Stomach smooth muscle (tissue), 2 donors: ENCODE measurements around the gene GATA5.
"Not testable (repeated sequence)": the region's sequence is repeated elsewhere in the genome, so short reads cannot be mapped to it uniquely, and the experiment has no call there.

Source experiments
- H3K27ac ChIP-seq: one replicate; pipeline ENCODE4 v1.7.0; 2013; ENCODE audit warnings: mild to moderate bottlenecking, low read length, inconsistent platforms
- H3K27me3 ChIP-seq, 2 donors: one replicate each; pipeline ENCODE4 v1.7.0; 2013; ENCODE audit warnings: low read length in 2 of 2; ENCODE audit not compliant: insufficient read depth in 2 of 2, control insufficient read depth in 1 of 2
- H3K36me3 ChIP-seq, 2 donors: one replicate each; pipeline ENCODE4 v1.7.0; 2013; ENCODE audit warnings: low read length in 2 of 2; ENCODE audit not compliant: control insufficient read depth in 2 of 2, insufficient read depth in 2 of 2
- H3K4me1 ChIP-seq: one replicate; pipeline ENCODE4 v1.7.0; 2013; ENCODE audit warnings: low read length; ENCODE audit not compliant: control insufficient read depth, insufficient read depth
- H3K4me3 ChIP-seq, 2 donors: one replicate each; pipeline ENCODE4 v1.7.0; 2013; ENCODE audit warnings: low read length in 2 of 2
- H3K9ac ChIP-seq, 2 donors: one replicate each; pipeline ENCODE4 v1.7.0; 2013; ENCODE audit warnings: low read length in 2 of 2, mild to moderate bottlenecking in 1 of 2
- H3K9me3 ChIP-seq, 2 donors: one replicate each; pipeline ENCODE4 v1.7.0; 2013; ENCODE audit warnings: low read length in 2 of 2; ENCODE audit not compliant: control insufficient read depth in 2 of 2
- donor health status: healthy.
- donor health status: Pancreatic carcinoma.

The GATA5 gene

GRCh38 chr20:62428396-62429295 lies 47.1 kb downstream of the GATA5 start:
- peaks cover 6% of the 10 kb centered on the region for H3K4me1 ChIP-seq

GRCh38 chr20:62428002-62428372 lies 47.8 kb downstream of the GATA5 start:
- no peak overlapping the region for H3K9ac ChIP-seq
- no peaks in the 10 kb centered on the region for H3K36me3 ChIP-seq
- no peaks in the 10 kb centered on the region for H3K9me3 ChIP-seq
- H3K4me3 ChIP-seq, result no peak overlapping the region
- H3K27ac ChIP-seq, result no peak overlapping the region
- H3K4me1 ChIP-seq, result no peaks in the 10 kb centered on the region
- no peaks in the 10 kb centered on the region for H3K27me3 ChIP-seq

More at GRCh38 chr20:62428396-62429295, 47.1 kb downstream of the GATA5 start:
- Histone ChIP-seq H3K4me3 (no peak overlapping the region), H3K27ac (no peak overlapping the region), H3K36me3 (no peaks in the 10 kb centered on the region), H3K9ac (no peak overlapping the region), H3K9me3 (no peaks in the 10 kb centered on the region), H3K27me3 (no peaks in the 10 kb centered on the region)

- Histone ChIP-seq H3K4me1 (no peaks in the 10 kb centered on the region), H3K4me3 (no peak within 1 kb of the TSS), H3K9ac (no peak within 1 kb of the TSS), H3K27ac (no peak within 1 kb of the TSS), H3K9me3 (no peaks in the 10 kb centered on the region), H3K36me3 (no peaks in the 10 kb centered on the region), H3K27me3 (no peaks in the 10 kb centered on the region)
Observed at GRCh38 chr20:62427172-62428001, 48.4 kb downstream of the GATA5 start, which contains the start of gene RBBP8NL. Gene RBBP8NL, minus strand, starts transcription at chr20:62427539. Its CDS starts 7,892 bp downstream, at chr20:62419647.

GRCh38 chr20:62426699-62427131 lies 49.1 kb downstream of the GATA5 start:
- Histone ChIP-seq H3K36me3 (no peaks in the 10 kb centered on the region), H3K4me3 (no peak overlapping the region), H3K4me1 (no peaks in the 10 kb centered on the region), H3K9me3 (no peaks in the 10 kb centered on the region), H3K9ac (no peak overlapping the region), H3K27ac (no peak overlapping the region), H3K27me3 (no peaks in the 10 kb centered on the region)

GRCh38 chr20:62426059-62426348 lies 49.8 kb downstream of the GATA5 start:
- H3K4me1 ChIP-seq, H3K36me3 ChIP-seq, H3K4me3 ChIP-seq, H3K27ac ChIP-seq, H3K9ac ChIP-seq, H3K27me3 ChIP-seq, H3K9me3 ChIP-seq: not testable (repeated sequence)

GRCh38 chr20:62425281-62426058 lies 50.3 kb downstream of the GATA5 start:
- Histone ChIP-seq H3K27me3 (no peaks in the 10 kb centered on the region), H3K9me3 (no peaks in the 10 kb centered on the region), H3K36me3 (no peaks in the 10 kb centered on the region), H3K4me3 (no peak overlapping the region), H3K4me1 (no peaks in the 10 kb centered on the region), H3K27ac (no peak overlapping the region), H3K9ac (no peak overlapping the region)

- Histone ChIP-seq H3K27me3 (no peaks in the 10 kb centered on the region), H3K27ac (no peak overlapping the region), H3K36me3 (no peaks in the 10 kb centered on the region)
Observed at GRCh38 chr20:62424249-62425107, 51.3 kb downstream of the GATA5 start.

GRCh38 chr20:62423326-62423706 lies 52.5 kb downstream of the GATA5 start:
- no peaks in the 10 kb centered on the region for H3K36me3 ChIP-seq
- H3K9ac ChIP-seq, result no peak overlapping the region
- H3K4me1 ChIP-seq, result no peaks in the 10 kb centered on the region
- H3K27ac ChIP-seq, result no peak overlapping the region
- H3K4me3 ChIP-seq, result no peak overlapping the region
- no peaks in the 10 kb centered on the region for H3K9me3 ChIP-seq
- H3K27me3 ChIP-seq, result no peaks in the 10 kb centered on the region

More at GRCh38 chr20:62424249-62425107, 51.3 kb downstream of the GATA5 start:
- no peaks in the 10 kb centered on the region for H3K4me1 ChIP-seq
- H3K4me3 ChIP-seq, result no peak overlapping the region
- no peak overlapping the region for H3K9ac ChIP-seq
- H3K9me3 ChIP-seq, result no peaks in the 10 kb centered on the region

- Histone ChIP-seq H3K4me1 (no peaks in the 10 kb centered on the region), H3K4me3 (no peak overlapping the region), H3K9me3 (no peaks in the 10 kb centered on the region), H3K9ac (no peak overlapping the region), H3K36me3 (no peaks in the 10 kb centered on the region), H3K27ac (no peak overlapping the region), H3K27me3 (no peaks in the 10 kb centered on the region)
Observed at GRCh38 chr20:62422636-62423325, 53.0 kb downstream of the GATA5 start.
